OCI-M1 (cell line): Measurements from ENCODE around the gene LCN6.
"Not testable (repeated sequence)": the region's sequence is repeated elsewhere in the genome, so short reads cannot be mapped to it uniquely, and the experiment has no call there.

Experiments used
- DNase-seq: peaks from one replicate; lab custom pipeline; 2025; lab: John Stamatoyannopoulos, UW

LCN6 gene

DNA sequence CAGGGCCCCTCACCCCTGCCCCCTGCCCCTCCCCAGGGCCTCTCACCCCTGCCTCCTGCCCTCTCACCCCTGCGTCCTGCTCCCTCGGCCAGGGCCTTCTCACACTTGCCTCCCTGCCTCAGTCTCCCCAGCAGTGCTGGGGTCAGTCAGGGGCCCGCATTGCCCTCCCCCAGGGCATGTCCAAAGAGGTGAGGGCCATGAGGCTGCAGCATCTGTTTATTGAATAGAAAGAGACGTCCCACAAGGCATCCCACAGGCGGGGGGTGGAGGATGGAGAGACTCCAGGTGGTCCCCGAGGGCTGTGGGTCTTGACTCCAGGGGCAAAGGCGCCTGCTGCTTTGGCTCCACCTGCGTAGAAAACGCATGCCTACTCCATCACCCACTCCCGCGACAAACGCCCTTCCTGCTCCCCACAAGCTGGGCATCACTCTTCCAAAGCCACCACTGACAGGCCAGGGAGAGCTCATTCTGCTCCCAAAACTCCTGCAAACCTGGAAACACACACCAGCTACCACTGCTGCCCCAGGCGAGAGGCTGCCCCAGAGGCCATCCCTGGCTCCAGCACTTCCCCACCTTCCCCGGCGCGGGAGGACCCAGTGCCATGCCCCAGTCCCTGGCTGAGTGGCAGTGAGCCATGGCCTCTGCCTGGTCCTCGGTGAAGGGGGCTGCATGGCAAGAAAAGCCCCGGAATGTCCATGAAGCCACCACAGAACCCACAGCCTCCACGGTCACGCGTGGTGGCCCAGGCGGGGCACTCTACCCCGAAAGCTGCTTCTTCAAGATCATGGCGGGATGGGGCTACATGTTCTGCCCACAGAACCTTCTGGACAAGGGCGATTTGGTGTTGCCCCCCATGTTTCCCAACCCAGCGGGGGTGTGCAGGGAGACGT lies 11.4 kb upstream of the LCN6 start:
- DNase-seq, result no peak

DNA sequence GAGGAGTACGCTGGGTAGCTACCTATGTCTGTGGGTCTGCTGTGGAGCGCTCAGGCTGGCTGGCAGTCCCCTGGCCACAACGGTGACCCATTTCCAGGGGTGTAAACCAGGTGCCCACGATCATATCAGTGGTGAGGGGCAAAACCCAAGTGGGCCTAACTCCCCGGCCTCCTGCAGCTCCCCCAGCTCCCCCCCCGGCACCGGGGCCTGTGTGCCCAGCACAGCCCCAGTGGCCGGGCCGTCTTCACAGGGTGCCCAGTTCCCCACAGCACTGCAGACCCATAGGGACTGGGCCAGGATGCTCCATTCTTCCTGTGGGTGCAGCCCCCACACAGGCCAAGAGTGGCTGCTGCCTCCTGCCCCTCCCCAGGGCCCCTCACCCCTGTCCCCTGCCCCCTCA lies 10.7 kb upstream of the LCN6 start:
- no peak for DNase-seq

DNA sequence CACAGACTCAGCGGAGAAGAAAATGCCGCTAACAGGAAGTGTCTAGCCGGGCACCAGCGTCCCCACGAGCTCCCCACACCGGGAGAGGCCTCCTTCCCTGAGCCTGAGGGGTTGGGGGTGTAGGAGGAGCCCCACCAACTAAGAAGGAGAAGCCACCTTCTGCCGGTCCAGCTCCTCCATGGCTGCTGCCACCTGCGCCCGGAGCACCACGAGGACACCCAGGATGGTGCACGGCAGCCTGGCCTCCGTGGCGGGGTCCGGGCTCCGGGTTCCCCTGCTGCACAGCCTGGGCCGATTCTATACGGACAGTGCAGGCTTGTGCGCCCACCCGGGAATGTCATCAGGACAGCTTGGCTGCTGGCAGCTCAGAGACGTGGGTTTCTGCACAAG lies 9.4 kb upstream of the LCN6 start:
- DNase-seq, result no peak

DNA sequence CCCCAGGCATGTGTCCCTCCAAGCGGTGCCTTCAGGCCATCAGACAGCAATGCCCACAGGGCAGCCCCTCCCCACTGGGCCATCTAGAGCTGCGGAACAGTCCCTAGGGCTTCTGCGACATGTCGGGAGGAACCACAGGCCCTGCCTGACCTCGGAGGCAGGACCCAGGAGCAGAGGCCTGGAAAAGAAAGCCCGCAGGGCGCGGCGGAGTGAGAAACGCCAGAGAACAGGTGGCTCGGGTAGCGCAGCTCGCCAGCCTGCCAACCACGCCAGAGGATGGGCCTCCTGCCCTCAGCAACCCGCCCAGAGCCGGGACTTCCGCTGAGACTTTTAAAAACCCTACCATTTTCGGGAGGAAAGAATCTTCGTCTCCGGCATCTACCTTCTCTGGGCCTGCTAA lies 9.0 kb upstream of the LCN6 start:
- no peak for DNase-seq

DNA sequence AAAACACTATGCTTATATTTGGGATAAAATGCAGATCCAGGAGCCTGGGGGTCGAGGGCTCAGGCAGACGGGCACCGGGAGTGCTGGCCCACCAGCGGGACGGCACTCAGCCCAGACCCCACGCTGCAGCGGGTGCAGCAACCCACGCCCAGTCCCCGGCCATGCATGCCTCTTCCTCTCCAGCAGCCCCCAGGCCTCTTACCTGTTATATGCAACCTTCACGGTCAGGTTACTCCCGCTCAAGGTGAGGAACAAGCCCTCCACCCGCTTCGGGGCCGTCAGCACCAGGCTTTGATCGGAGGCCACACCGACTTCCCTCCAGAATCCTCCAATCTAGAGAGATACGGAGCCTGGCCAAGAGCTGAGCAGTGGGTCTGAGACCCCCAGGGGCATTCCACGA lies 8.5 kb upstream of the LCN6 start:
- DNase-seq, result no peak

DNA sequence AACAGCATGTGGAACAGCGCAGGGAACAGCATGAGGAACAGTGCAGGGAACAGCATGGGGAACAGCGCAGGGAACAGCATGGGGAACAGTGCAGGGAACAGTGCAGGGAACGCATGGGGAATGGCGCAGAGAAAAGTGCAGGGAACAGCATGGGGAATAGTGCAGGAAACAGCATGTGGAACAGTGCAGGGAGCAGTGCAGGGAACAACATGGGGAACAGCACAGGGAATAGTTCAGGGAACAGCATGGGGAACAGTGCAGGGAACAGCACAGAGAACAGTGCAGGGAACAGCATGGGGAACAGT lies 7.8 kb upstream of the LCN6 start:
- DNase-seq, result no peak

DNA sequence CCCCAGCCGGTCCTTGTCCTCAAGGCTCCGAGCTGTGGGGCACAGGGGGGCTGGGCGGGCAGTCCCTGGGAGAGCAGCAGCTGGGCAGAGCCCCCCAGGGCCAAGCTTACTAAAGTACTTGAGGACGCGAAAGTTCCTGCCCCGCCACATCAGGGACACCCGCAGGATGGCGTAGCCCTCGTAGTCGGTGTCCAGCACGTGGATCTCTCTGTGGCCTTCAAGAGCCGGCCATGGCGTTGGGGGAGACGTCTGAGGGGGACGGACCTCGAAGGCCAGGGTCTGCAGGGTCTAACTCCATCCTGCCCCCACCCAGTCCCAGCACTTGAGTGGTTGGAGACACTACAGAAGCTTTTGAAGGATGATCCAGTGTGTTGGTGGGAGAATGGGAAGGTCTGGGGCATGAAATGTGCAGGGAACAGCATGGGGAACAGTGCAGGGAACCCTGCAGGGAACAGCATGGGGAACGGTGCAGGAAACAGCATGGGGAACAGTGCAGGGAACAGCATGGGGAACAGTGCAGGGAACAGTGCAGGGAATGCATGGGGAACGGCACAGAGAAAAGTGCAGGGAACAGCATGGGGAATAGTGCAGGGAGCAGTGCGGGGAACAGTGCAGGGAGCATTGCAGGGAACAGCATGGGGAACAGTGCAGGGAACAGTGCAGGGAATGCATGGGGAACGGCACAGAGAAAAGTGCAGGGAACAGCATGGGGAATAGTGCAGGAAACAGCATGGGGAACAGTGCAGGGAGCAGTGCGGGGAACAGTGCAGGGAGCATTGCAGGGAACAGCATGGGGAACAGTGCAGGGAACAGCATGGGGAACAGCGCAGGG lies 7.2 kb upstream of the LCN6 start:
- not testable (repeated sequence) for DNase-seq

DNA sequence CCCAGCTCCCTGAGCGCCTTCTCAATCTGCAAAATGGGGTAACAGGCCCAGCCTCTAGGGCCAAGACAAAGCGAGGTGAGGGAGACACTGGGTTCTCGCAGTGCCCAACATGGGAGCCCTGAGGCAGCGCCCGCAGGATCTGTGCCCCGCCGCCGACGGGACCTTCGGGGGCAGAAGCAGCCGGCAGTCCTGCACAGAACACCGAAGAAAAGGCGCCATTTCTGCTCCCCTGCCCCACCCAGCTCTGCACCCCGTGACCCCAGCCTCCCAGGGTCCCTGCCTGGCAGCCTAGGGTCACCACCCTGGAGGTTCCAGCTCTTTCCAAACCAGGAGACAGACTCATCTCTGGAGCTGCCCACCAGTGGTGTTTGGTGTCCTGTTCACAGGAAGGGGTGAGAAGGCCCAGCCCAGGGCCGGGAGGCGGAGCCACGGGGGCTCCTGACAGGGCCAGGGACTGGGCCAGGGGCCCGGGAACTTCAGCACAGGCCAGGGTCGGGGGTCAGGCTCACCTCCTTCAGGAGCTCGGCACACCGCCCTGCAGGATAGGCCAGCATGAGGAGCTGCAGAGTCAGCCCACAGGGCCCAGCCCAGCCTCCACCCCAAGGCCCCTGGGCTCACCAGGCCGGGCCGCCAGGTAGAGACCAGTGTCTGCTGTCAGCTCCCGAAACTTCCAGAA lies 6.4 kb upstream of the LCN6 start:
- DNase-seq, result no peak

DNA sequence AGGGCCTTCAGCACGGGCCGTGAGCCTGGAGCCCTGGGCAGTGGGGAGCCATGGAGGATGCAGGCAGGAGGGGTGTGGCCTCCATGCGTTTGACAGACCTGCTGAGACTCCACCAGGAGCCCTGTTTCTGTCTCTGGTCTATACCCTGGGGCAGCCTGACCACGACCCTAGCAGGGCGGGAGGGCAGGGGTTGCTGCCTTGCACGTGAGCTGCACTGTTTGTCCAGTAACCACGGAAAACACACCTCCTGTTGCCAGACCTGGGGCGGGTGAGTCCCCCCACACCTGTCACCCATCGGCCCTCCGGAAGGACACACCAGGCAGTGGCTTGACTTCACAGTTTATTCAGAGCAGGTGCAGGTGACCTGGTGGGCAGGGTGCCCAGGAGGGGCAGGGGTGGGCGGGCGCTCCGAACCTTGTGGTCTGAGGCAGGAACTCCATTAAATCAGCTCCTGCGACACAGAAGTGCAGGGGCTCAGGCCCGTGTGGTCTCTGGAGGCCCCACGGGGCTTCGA lies 5.8 kb upstream of the LCN6 start:
- no peak for DNase-seq

DNA sequence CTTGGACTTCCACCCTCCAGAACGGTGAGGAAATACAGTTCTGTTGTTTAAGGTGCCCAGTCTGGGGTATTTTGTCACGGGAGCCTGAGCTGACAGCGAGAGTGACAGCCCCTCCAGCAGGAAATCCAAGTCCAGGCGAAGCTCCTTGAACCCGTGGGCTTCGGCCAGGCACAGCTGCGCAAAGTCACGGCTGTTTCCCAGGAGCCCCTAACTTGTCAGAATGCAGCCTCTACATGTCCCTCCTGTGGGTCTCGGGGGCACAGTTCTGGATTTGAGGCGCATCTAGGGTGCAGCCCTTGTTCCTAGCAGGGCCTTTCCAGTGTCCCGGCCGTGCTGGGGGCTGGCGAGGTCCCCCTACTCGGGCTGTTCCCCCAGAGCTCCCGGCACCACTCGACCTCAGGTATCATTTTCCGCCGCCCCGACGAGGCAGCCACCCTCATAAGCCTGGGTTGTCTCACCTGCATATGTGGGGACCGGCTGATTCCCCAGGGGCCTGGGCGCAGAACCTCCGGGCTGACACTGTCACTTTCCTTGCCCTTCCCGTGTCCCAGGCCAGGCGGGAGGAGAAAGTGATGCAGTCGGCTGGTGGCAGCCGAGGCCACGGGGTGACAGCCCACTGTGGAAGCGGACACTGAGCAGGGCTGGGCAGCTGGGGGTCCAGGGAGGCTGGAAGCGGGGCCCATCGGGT lies 5.2 kb upstream of the LCN6 start:
- no peak for DNase-seq

DNA sequence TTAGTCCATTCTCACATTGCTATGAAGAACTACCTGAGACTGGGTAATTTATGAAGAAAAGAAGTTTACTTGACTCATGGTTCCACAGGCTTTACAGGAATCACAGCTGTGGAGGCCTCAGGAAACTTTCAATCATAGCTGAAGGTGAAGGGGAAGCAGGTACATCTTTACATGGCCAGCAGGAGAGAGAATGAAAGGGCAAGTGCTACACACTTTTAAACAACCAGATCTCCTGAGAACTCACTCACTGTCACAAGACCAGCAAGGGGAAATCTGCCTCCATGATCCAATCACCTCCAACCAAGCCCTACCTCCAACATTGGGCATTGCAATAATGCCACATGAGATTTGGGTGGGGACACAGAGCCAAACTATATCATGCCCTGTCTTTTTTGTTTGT lies 3.5 kb upstream of the LCN6 start:
- no peak for DNase-seq

DNA sequence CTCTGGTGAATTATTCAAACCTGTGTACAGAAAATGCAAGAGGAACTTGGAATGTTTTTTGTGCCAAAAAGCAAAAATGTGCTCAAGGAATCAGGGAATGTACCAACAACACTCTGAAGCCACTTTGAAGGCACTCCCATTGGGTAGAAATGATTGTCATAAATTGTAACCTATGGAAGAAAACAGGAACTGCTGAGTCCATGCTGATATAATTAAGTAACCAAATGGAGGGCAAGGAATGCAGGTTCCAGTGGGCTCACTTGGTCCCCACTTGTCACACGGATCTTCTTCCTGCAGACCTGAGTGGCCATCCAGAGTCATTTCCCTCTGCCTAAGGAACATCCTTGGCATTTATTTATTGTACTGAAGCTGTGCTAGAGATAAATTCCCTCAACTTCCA lies 2.9 kb upstream of the LCN6 start:
- peak; percentile 12 for DNase-seq

DNA sequence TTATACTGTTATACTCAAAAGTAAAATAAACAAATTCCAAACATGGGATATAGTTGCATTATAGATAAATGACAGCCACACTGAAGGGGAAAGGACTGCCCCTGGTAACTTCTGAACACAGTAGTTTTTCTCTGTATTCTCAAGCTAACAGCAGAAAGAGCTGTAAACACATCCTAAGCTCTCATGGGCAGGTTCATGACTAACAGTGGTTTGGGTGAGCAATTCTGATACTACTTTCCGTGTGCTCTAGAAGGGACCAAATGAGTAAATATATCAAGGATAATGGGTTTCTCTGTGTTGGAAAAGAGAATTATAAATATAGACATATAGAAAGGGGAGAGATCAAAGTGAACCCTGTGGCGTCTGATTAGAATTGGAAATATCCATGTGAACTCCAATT lies 2.2 kb upstream of the LCN6 start:
- no peak for DNase-seq

DNA sequence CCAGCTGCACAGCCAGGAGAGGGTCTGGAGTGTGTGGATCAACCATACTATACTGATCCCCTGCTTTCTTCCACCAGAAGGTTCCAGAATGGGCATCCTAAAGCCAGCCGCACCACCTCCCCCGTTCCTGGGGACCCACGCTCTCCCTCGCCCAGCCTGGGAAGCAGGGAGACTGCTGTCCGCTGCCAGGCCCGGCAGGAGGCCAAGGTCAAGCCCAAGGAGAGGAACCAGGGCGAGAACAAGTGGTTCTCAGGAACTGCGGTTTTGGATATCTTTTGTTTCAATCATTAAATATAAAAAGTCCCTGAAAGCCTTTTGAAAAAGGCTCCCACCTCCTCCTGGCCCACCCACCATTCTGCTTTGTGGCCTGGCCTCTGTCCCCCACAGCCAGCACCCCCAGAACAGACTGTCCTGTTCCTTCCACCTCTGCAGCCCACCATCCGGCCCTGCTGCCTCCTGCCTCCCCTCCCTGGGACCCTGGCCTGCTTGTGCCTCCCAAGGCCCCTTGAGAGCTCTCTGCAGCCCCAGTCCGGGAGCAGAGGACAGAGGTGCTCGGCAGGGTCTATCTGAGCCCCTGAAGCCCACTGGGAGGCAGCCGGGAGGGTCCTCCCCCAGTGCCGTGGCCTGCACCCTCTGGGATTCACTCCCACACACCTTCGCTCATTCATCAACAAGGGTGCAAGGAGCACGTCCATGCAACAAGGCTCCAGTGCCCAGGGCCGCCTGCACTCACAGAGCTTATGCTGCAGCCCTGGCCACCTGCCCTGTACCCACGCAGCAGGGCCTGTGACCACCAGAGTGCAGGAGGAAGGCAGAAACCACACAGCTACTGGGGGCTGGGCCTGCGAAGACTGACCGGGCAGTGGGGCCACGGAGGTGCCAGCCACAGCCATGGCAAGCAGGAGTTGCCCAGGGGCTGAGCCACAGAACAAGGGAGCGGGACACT lies 614 bp upstream of the LCN6 start:
- no peak for DNase-seq

DNA sequence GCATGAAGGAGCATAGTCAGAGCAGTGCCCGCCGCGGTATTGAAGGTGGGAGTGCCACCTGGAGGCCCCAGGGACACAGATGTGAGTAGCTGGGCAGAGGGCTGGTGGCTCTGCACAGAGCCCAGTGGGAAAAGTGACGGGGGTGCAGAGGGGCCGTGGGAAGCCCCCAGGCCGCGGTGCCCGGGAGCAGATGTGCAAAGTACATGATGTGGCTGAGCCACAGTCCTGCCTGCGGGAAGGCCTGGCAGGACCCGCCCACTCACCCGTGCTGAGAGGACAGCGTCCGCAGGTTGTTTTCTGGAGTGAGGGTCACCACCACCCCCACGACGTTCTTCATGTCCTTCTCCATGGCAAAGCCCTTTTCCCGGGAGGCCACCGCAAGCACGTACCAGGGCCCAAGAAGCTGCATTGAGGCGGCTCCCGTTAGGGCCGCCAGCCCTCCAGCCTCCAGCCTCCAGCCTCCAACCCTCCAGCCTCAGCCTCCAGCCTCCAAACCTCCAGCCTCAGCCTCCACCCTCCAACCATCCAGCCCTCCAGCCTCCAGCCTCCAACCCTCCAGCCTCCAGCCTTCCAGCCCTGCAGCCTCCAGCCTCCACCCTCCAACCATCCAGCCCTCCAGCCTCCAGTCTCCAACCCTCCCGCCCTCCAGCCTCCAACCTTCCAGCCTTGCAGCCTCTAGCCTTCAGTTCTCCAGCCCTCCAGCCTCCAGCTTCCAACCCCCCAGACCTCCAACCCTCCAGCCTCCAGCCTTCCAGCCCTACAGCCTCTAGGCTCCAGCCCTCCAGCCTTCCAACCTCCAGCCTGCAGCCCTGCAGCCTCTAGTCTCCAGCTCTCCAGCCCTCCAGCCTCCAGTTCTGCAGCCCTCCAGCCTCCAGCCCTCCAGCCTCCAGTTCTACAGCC lies 914 bp downstream of the LCN6 start:
- DNase-seq, result no peak

DNA sequence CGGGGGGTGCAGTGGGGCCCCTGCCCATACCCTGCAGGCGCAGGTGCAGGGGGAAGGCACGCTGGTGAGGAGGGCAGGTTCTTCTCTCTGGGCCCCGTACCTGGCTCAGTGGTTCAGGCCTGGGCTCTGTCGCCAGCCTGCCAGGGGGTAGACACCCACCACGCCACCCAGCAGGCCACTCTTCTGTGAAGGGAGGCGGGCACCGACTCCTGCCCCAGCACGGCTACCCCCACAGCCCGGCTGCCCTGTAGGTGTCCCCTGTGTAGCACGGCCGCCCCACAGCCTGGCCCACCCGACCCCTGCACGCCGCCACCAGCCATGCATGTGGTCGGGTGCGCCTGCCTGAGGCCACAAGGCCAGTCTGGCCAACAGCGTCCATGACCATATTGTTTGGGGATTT lies 1.7 kb downstream of the LCN6 start:
- no peak for DNase-seq

DNA sequence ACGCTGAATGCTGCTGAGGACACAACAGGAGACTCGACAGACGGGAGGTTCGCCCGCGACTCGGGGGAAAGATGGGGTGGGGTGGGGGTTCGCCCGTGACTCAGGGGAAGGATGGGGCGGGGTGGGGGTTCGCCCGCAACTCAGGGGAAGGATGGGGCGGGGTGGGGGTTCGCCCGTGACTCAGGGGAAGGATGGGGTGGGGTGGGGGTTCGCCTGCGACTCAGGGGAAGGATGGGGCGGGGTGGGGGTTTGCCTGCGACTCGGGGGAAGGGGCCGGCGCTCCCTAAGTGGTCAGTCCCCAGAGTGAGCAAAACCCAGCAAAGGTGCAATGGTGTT lies 2.2 kb downstream of the LCN6 start:
- no peak for DNase-seq

DNA sequence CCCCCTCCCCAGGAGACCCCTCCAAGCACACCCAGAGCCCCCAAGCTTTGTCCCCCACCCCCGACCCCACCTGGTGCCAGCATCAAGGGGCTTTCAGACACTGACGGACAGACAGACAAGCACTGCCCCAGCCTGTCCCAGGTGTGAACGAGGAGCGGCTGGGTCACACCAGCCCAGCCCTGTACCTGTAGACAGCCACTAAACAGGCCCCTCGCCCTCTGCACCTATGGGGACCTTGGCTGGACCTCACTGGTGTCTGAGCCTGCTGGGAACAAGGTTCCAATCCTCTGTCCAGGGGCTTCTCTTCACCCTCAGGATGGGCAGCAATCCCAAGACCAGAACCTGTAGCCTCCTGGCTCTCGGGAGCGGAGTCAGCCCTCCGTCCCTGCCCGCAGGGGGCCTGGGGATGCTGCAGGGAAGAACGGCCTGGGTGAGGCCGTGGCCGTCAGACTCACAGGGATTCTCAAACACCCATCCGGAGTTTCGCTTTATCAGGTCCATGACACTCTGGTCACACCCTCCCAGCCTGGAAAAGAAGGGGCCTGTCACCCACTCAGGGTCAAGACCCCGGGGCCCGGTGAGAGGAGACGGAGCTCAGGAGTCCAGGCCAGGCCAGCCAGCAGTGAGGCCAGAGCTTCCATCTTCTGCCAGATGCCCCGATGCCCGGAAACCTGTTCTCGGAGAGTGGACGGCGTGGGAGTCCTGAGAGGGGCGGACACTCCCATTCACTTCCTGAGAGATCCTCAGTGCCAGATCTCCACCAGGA lies 2.8 kb downstream of the LCN6 start:
- DNase-seq, result no peak

DNA sequence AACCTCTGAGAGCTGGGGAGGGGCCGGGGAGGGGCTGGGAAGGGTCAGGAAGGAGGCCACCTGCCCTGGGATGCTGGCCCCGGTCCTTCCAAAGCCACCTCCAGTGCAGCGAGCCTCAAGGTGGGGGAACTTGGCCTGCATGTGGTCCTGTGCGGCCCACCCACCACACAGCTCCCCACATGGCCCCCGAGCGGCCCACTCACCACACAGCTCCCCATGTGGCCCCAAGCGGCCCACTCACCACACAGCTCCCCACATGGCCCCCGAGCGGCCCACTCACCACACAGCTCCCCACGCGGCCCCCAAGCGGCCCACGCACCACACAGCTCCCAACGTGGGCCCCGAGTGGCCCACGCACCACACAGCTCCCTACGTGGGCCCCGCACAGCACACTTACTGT lies 3.6 kb downstream of the LCN6 start:
- no peak for DNase-seq
